WTC11 (cell line): ENCODE data around the gene HMCN1. TPM values are rescaled to one million over a fixed set of nuclear protein-coding genes. Genes with fewer than 3 reads are reported as not detected.

Source experiments
- ATAC-seq: fragments of 200-7000 bp; cut with Tn5 transposase; 2 replicates; pipeline ENCODE4 v1.10.0; 2021; ENCODE audit warnings: mild to moderate bottlenecking, moderate library complexity
- CTCF ChIA-PET: fragments of 300-600 bp; sonication (Branson Sonifier 250); formaldehyde crosslinking; loops from one replicate; lab custom pipeline; 2021; ENCODE audit warnings: antibody characterized with exemption; lab: Charles Lee
- POLR2A ChIA-PET: fragments of 350-600 bp; sonication (Branson Sonifier 250); formaldehyde crosslinking; loops from one replicate; lab custom pipeline; 2021; ENCODE audit warnings: antibody characterized with exemption; lab: Charles Lee
- DNase-seq: peaks from one replicate; pipeline ENCODE4 v3.0.0; 2021; ENCODE audit warnings: low spot score
- H3K27ac Mint-ChIP-seq: 2 replicates; pipeline ENCODE4 v1.8.0; 2021; ENCODE audit warnings: mixed read lengths
- H3K27me3 Mint-ChIP-seq: 2 replicates; pipeline ENCODE4 v1.8.0; 2021; ENCODE audit warnings: low read depth, mild to moderate bottlenecking, moderate library complexity, mixed read lengths
- H3K36me3 Mint-ChIP-seq: 2 replicates; pipeline ENCODE4 v1.8.0; 2021; ENCODE audit warnings: mixed read lengths
- H3K4me1 Mint-ChIP-seq: 2 replicates; pipeline ENCODE4 v1.8.0; 2022; ENCODE audit warnings: mixed read lengths
- H3K4me3 Mint-ChIP-seq: 2 replicates; pipeline ENCODE4 v1.8.0; 2021; ENCODE audit warnings: mild to moderate bottlenecking, moderate library complexity, mixed read lengths
- H3K9me3 Mint-ChIP-seq: 2 replicates; pipeline ENCODE4 v1.8.0; 2021; ENCODE audit warnings: mixed read lengths
- ATF6 ChIP-seq: sonication (generic); formaldehyde crosslinking; IDR thresholded peaks from 2 replicates; pipeline ENCODE4 v1.8.1; 2023; ENCODE audit warnings: mild to moderate bottlenecking, missing genetic modification reagents
- CREM ChIP-seq: sonication (generic); formaldehyde crosslinking; IDR thresholded peaks from 2 replicates; pipeline ENCODE4 v1.8.1; 2022; ENCODE audit warnings: mild to moderate bottlenecking, missing genetic modification reagents, moderate library complexity
- ETV6 ChIP-seq: sonication (generic); formaldehyde crosslinking; IDR thresholded peaks from 2 replicates; pipeline ENCODE4 v1.8.1; 2022; ENCODE audit warnings: mild to moderate bottlenecking, missing genetic modification reagents
- FOXP4 ChIP-seq: sonication (generic); formaldehyde crosslinking; IDR thresholded peaks from 2 replicates; pipeline ENCODE4 v1.8.0; 2022; ENCODE audit warnings: mild to moderate bottlenecking, missing genetic modification reagents
- MAX ChIP-seq: sonication (generic); formaldehyde crosslinking; IDR thresholded peaks from 2 replicates; pipeline ENCODE4 v1.8.0; 2022; ENCODE audit warnings: mild to moderate bottlenecking, missing genetic modification reagents
- NR1H2 ChIP-seq: sonication (generic); formaldehyde crosslinking; IDR thresholded peaks from 2 replicates; pipeline ENCODE4 v1.9.0; 2021; ENCODE audit warnings: mild to moderate bottlenecking, moderate library complexity, missing genetic modification reagents
- OVOL2 ChIP-seq: fragments of 250-450 bp; sonication (Bioruptor Pico); IDR thresholded peaks from 2 replicates; pipeline ENCODE4 v1.9.0; 2021; ENCODE audit warnings: mild to moderate bottlenecking, borderline replicate concordance
- SOX15 ChIP-seq: fragments of 250-450 bp; sonication (Bioruptor Pico); IDR thresholded peaks from 2 replicates; pipeline ENCODE4 v1.9.0; 2021; ENCODE audit warnings: mild to moderate bottlenecking
- TCF7 ChIP-seq: sonication (generic); formaldehyde crosslinking; IDR thresholded peaks from 2 replicates; pipeline ENCODE4 v1.8.0; 2022; ENCODE audit warnings: mild to moderate bottlenecking, low read depth, missing genetic modification reagents, moderate library complexity
- TEAD1 ChIP-seq: sonication (generic); formaldehyde crosslinking; IDR thresholded peaks from 2 replicates; pipeline ENCODE4 v1.8.0; 2022; ENCODE audit warnings: mild to moderate bottlenecking, missing genetic modification reagents
- TP53 ChIP-seq: sonication (generic); formaldehyde crosslinking; IDR thresholded peaks from 2 replicates; pipeline ENCODE4 v1.8.1; 2023; ENCODE audit warnings: mild to moderate bottlenecking, missing genetic modification reagents
- ZBTB21 ChIP-seq: sonication (generic); formaldehyde crosslinking; IDR thresholded peaks from 2 replicates; pipeline ENCODE4 v1.8.1; 2023; ENCODE audit warnings: mild to moderate bottlenecking, missing genetic modification reagents, borderline replicate concordance
- ZNF138 ChIP-seq: sonication (generic); formaldehyde crosslinking; conservative IDR thresholded peaks from 2 replicates; pipeline ENCODE4 v1.8.1; 2022; ENCODE audit warnings: mild to moderate bottlenecking, moderate library complexity, missing genetic modification reagents
- ZNF317 ChIP-seq: sonication (generic); formaldehyde crosslinking; IDR thresholded peaks from 2 replicates; pipeline ENCODE4 v1.8.1; 2023; ENCODE audit warnings: low read depth, mild to moderate bottlenecking, moderate library complexity, missing genetic modification reagents, borderline replicate concordance
- ZNF416 ChIP-seq: fragments of 250-450 bp; sonication (Bioruptor Pico); IDR thresholded peaks from 2 replicates; pipeline ENCODE4 v1.9.0; 2021; ENCODE audit warnings: mild to moderate bottlenecking, inconsistent platforms
- total RNA-seq: library from RNA; stranded (reverse); gene quantifications from 3 replicates; pipeline ENCODE4 v1.2.3, GENCODE V29; 2021
- TF ChIP-seq, protein P1 (sequence below): sonication (generic); formaldehyde crosslinking; IDR thresholded peaks from 2 replicates; pipeline ENCODE4 v1.8.1; 2022; ENCODE audit warnings: low read depth, missing genetic modification reagents, borderline replicate concordance
- TF ChIP-seq, protein P2 (sequence below): sonication (generic); formaldehyde crosslinking; IDR thresholded peaks from 2 replicates; pipeline ENCODE4 v1.8.1; 2023; ENCODE audit warnings: mild to moderate bottlenecking, missing genetic modification reagents, moderate library complexity
- TF ChIP-seq, protein P3 (sequence below): sonication (generic); formaldehyde crosslinking; IDR thresholded peaks from 2 replicates; pipeline ENCODE4 v1.8.1; 2022; ENCODE audit warnings: mild to moderate bottlenecking, moderate library complexity, missing genetic modification reagents
- TF ChIP-seq, protein P4 (sequence below): fragments of 250-450 bp; sonication (Bioruptor Pico); IDR thresholded peaks from 2 replicates; pipeline ENCODE4 v1.9.0; 2021; ENCODE audit warnings: mild to moderate bottlenecking
- TF ChIP-seq, protein P5 (sequence below): fragments of 200-600 bp; IDR thresholded peaks from 2 replicates; pipeline ENCODE4 v1.8.0; 2022; ENCODE audit warnings: antibody characterized with exemption
- TF ChIP-seq, protein P6 (sequence below): fragments of 250-450 bp; sonication (Bioruptor Pico); conservative IDR thresholded peaks from 2 replicates; pipeline ENCODE4 v1.9.0; 2021; ENCODE audit warnings: mild to moderate bottlenecking

HMCN1 gene
- total RNA-seq, 1 experiment from 2014 or later, result 5.6 TPM

- ATAC-seq (no peak), DNase-seq (no peak)
- ChIA-PET POLR2A (no interaction called here), CTCF (no interaction called here)
- no peaks in the 10 kb centered on the region for H3K27me3 Mint-ChIP-seq
- peaks cover 12% of the 10 kb centered on the region for H3K36me3 Mint-ChIP-seq
- H3K9me3 Mint-ChIP-seq, result peaks cover 20% of the 10 kb centered on the region
- H3K27ac Mint-ChIP-seq, result no peak overlapping the region
- TF ChIP-seq ATF6 (no peak), NR1H2 (no peak), MAX (no peak), FOXP4 (no peak), ZBTB21 (CRISPR knock-in tag) (no peak)
- TF ChIP-seq, protein P1, sequence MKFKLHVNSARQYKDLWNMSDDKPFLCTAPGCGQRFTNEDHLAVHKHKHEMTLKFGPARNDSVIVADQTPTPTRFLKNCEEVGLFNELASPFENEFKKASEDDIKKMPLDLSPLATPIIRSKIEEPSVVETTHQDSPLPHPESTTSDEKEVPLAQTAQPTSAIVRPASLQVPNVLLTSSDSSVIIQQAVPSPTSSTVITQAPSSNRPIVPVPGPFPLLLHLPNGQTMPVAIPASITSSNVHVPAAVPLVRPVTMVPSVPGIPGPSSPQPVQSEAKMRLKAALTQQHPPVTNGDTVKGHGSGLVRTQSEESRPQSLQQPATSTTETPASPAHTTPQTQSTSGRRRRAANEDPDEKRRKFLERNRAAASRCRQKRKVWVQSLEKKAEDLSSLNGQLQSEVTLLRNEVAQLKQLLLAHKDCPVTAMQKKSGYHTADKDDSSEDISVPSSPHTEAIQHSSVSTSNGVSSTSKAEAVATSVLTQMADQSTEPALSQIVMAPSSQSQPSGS (CRISPR knock-in tag), result no peak
- TF ChIP-seq, protein P2, sequence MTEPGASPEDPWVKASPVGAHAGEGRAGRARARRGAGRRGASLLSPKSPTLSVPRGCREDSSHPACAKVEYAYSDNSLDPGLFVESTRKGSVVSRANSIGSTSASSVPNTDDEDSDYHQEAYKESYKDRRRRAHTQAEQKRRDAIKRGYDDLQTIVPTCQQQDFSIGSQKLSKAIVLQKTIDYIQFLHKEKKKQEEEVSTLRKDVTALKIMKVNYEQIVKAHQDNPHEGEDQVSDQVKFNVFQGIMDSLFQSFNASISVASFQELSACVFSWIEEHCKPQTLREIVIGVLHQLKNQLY (CRISPR knock-in tag), result no peak
- TF ChIP-seq, protein P3, sequence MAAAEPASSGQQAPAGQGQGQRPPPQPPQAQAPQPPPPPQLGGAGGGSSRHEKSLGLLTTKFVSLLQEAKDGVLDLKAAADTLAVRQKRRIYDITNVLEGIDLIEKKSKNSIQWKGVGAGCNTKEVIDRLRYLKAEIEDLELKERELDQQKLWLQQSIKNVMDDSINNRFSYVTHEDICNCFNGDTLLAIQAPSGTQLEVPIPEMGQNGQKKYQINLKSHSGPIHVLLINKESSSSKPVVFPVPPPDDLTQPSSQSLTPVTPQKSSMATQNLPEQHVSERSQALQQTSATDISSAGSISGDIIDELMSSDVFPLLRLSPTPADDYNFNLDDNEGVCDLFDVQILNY (CRISPR knock-in tag), result no peak
- H3K4me3 Mint-ChIP-seq, result no peak overlapping the region
- H3K4me1 Mint-ChIP-seq, result peaks cover 52% of the 10 kb centered on the region
Observed at GRCh38 chr1:185942961-185943360, 208.8 kb downstream of the HMCN1 start.

DNA sequence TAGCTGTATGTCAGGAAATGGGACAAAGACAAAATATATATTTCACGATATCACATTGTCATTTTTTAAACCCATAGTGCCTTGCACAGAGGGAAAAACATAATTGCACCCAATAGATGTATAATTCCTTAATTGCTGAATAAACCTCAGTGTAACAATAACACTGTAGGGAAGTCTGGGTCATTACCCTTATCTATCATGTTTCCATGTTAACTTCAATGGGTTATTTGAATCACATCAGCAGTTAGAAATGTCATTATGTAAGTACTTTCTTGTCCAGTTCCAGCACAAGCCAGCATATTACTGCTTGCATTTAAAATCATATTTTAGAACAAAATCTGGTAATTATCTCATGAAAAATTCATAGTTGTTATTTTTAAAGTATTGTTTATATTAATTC, 222.7 kb downstream of the HMCN1 start:
- Mint-ChIP-seq H3K36me3 (peaks cover 16% of the 10 kb centered on the region), H3K4me1 (peaks cover 58% of the 10 kb centered on the region), H3K27me3 (peaks cover 4% of the 10 kb centered on the region; the same call in 1 of the 2 replicates), H3K4me3 (no peak overlapping the region), H3K27ac (no peak overlapping the region), H3K9me3 (peaks cover 16% of the 10 kb centered on the region)
- DNase-seq (no peak), ATAC-seq (no peak)
- ChIA-PET CTCF (no interaction called here), POLR2A (no interaction called here)
- TF ChIP-seq ZNF416 (CRISPR knock-in tag) (no peak), TCF7 (CRISPR knock-in tag) (no peak), ZNF317 (CRISPR knock-in tag) (no peak), TEAD1 (CRISPR knock-in tag) (no peak), TP53 (CRISPR knock-in tag) (no peak), ETV6 (CRISPR knock-in tag) (no peak), OVOL2 (CRISPR knock-in tag) (no peak), ZNF138 (CRISPR knock-in tag) (no peak), CREM (no peak), SOX15 (CRISPR knock-in tag) (no peak)
- TF ChIP-seq, protein P4, sequence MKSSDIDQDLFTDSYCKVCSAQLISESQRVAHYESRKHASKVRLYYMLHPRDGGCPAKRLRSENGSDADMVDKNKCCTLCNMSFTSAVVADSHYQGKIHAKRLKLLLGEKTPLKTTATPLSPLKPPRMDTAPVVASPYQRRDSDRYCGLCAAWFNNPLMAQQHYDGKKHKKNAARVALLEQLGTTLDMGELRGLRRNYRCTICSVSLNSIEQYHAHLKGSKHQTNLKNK (CRISPR knock-in tag), result no peak
- TF ChIP-seq, protein P5, sequence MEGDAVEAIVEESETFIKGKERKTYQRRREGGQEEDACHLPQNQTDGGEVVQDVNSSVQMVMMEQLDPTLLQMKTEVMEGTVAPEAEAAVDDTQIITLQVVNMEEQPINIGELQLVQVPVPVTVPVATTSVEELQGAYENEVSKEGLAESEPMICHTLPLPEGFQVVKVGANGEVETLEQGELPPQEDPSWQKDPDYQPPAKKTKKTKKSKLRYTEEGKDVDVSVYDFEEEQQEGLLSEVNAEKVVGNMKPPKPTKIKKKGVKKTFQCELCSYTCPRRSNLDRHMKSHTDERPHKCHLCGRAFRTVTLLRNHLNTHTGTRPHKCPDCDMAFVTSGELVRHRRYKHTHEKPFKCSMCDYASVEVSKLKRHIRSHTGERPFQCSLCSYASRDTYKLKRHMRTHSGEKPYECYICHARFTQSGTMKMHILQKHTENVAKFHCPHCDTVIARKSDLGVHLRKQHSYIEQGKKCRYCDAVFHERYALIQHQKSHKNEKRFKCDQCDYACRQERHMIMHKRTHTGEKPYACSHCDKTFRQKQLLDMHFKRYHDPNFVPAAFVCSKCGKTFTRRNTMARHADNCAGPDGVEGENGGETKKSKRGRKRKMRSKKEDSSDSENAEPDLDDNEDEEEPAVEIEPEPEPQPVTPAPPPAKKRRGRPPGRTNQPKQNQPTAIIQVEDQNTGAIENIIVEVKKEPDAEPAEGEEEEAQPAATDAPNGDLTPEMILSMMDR, result no peak
- TF ChIP-seq, protein P2 (CRISPR knock-in tag), result no peak
- TF ChIP-seq, protein P6, sequence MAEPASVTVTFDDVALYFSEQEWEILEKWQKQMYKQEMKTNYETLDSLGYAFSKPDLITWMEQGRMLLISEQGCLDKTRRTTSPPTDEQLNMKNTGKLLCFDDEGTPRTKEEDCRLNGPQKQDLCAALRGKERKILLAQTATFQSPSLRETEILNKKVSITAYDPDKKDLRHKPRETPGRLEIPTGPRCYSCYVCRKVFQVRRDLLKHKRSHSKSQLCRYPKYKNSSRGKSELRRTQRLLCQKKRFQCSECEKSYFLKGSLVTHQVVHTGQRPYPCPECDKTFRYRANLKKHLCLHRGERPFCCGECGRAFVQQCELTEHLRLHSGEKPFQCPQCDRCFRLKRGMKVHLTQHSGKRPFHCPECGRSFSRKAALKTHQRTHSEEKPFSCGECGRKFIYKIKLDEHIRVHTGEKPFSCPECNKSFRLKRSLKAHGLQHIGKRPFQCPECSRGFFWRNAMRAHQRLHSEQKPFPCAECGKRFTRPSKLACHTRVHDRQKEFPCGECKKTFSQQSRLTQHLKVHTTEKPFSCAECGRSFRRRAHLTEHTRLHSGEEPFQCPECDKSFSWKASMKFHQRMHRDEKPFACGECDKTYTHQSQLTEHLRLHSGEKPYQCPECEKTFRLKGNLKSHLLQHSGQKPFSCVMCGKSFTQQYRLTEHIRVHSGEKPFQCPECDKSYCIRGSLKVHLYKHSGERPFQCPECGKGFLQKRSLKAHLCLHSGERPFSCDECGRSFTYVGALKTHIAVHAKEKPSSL, result no peak
- TF ChIP-seq, protein P1 (CRISPR knock-in tag), result no peak
